ENCODE results near the gene MAPK14.

Gene MAPK14

GRCh38 chr6:36035225-36035624 is 7.6 kb downstream of the MAPK14 start:
- no peak for DNase-seq (ENCODE audit: low read depth in 3 of 3)

- DNase-seq (ENCODE audit: low read depth in 3 of 3) = no peak
Observed at GRCh38 chr6:36038120-36038876, 10.7 kb downstream of the MAPK14 start.

GRCh38 chr6:36039112-36039511 is 11.5 kb downstream of the MAPK14 start:
- DNase-seq (ENCODE audit: low read depth in 3 of 3) = no peak

- DNase-seq (ENCODE audit: low read depth in 3 of 3) = no peak
Observed at GRCh38 chr6:36040958-36041357, 13.3 kb downstream of the MAPK14 start.

- DNase-seq (ENCODE audit: low read depth in 3 of 3) = no peak
Observed at GRCh38 chr6:36042618-36043260, 15.1 kb downstream of the MAPK14 start.

GRCh38 chr6:36049582-36049981 is 22.0 kb downstream of the MAPK14 start:
- no peak for DNase-seq (ENCODE audit: low read depth in 3 of 3)

GRCh38 chr6:36050305-36050704 is 22.7 kb downstream of the MAPK14 start:
- DNase-seq (ENCODE audit: low read depth in 3 of 3) = no peak

GRCh38 chr6:36050947-36051710 is 23.5 kb downstream of the MAPK14 start:
- DNase-seq (ENCODE audit: low read depth in 3 of 3) = no peak

GRCh38 chr6:36052097-36052496 is 24.5 kb downstream of the MAPK14 start:
- DNase-seq (ENCODE audit: low read depth in 3 of 3) = no peak

GRCh38 chr6:36053878-36054277 is 26.3 kb downstream of the MAPK14 start:
- no peak for DNase-seq (ENCODE audit: low read depth in 3 of 3)

- DNase-seq (ENCODE audit: low read depth in 3 of 3) = no peak
Observed at GRCh38 chr6:36054415-36054814, 26.8 kb downstream of the MAPK14 start.

GRCh38 chr6:36054956-36055355 is 27.3 kb downstream of the MAPK14 start:
- no peak for DNase-seq (ENCODE audit: low read depth in 3 of 3)

- DNase-seq (ENCODE audit: low read depth in 3 of 3) = no peak
Observed at GRCh38 chr6:36056178-36056577, 28.6 kb downstream of the MAPK14 start.

GRCh38 chr6:36061236-36061635 is 33.6 kb downstream of the MAPK14 start:
- no peak for DNase-seq (ENCODE audit: low read depth in 3 of 3)

- DNase-seq (ENCODE audit: low read depth in 3 of 3) = no peak
Observed at GRCh38 chr6:36062247-36062646, 34.6 kb downstream of the MAPK14 start.

GRCh38 chr6:36063318-36064060 is 35.9 kb downstream of the MAPK14 start:
- DNase-seq (ENCODE audit: low read depth in 3 of 3) = no peak

- DNase-seq (ENCODE audit: low read depth in 3 of 3) = no peak
Observed at GRCh38 chr6:36064770-36065396, 37.3 kb downstream of the MAPK14 start.

GRCh38 chr6:36065916-36066315 is 38.3 kb downstream of the MAPK14 start:
- DNase-seq (ENCODE audit: low read depth in 3 of 3) = no peak

- DNase-seq (ENCODE audit: low read depth in 3 of 3) = no peak
Observed at GRCh38 chr6:36066817-36067216, 39.2 kb downstream of the MAPK14 start.

GRCh38 chr6:36067374-36068011 is 39.9 kb downstream of the MAPK14 start:
- no peak for DNase-seq (ENCODE audit: low read depth in 3 of 3)

- no peak for DNase-seq (ENCODE audit: low read depth in 3 of 3)
Observed at GRCh38 chr6:36068012-36068392, 40.4 kb downstream of the MAPK14 start.
